Measurements from ENCODE around the gene LYPD6B. TPM values are rescaled to one million over a fixed set of nuclear protein-coding genes. Genes with fewer than 3 reads are reported as not detected.

The LYPD6B gene
- total RNA-seq, 1 donor from 2014 or later = 27.2 TPM

- no peak overlapping the region for H3K4me3 Mint-ChIP-seq
- H3K36me3 Mint-ChIP-seq = no peaks in the 10 kb centered on the region
- H3K4me1 Mint-ChIP-seq = peaks cover 35% of the 10 kb centered on the region
- no peaks in the 10 kb centered on the region for H3K27me3 Mint-ChIP-seq (ENCODE audit: low read depth)
- no peak overlapping the region for H3K27ac Mint-ChIP-seq
- TF ChIP-seq CTCF (IDR thresholded peaks at IDR 0.05; ENCODE audit: unreplicated experiment) = no peak
- DNase-seq (ENCODE audit: low spot score in 2 of 2, unreplicated experiment in 2 of 2) = no peak
- H3K9me3 Mint-ChIP-seq = peaks cover 5% of the 10 kb centered on the region
These were observed 24.0 kb downstream of the LYPD6B start for GRCh38 chr2:149062531-149062930.

GRCh38 chr2:149063177-149063576, 24.7 kb downstream of the LYPD6B start:
- Mint-ChIP-seq H3K36me3 (no peaks in the 10 kb centered on the region), H3K27ac (no peak overlapping the region), H3K4me1 (peaks cover 38% of the 10 kb centered on the region), H3K9me3 (peaks cover 5% of the 10 kb centered on the region), H3K27me3 (ENCODE audit: low read depth) (no peaks in the 10 kb centered on the region), H3K4me3 (no peak overlapping the region)
- no peak for TF ChIP-seq CTCF (IDR thresholded peaks at IDR 0.05; ENCODE audit: unreplicated experiment)
- no peak for DNase-seq (ENCODE audit: low spot score in 2 of 2, unreplicated experiment in 2 of 2)

GRCh38 chr2:149064365-149064841, 25.9 kb downstream of the LYPD6B start:
- H3K27me3 Mint-ChIP-seq (ENCODE audit: low read depth) = no peaks in the 10 kb centered on the region
- H3K9me3 Mint-ChIP-seq = peaks cover 5% of the 10 kb centered on the region
- no peak overlapping the region for H3K4me3 Mint-ChIP-seq
- no peak for DNase-seq (ENCODE audit: low spot score in 2 of 2, unreplicated experiment in 2 of 2)
- H3K36me3 Mint-ChIP-seq = no peaks in the 10 kb centered on the region
- no peak for TF ChIP-seq CTCF (IDR thresholded peaks at IDR 0.05; ENCODE audit: unreplicated experiment)
- H3K4me1 Mint-ChIP-seq = peaks cover 49% of the 10 kb centered on the region
- H3K27ac Mint-ChIP-seq = peak overlapping the region; percentile 86

- no peak for DNase-seq (ENCODE audit: low spot score in 2 of 2, unreplicated experiment in 2 of 2)
- Mint-ChIP-seq H3K4me1 (peaks cover 53% of the 10 kb centered on the region), H3K27ac (peak overlapping the region; percentile 86), H3K9me3 (peaks cover 5% of the 10 kb centered on the region), H3K27me3 (ENCODE audit: low read depth) (no peaks in the 10 kb centered on the region), H3K4me3 (no peak overlapping the region), H3K36me3 (no peaks in the 10 kb centered on the region)
- no peak for TF ChIP-seq CTCF (IDR thresholded peaks at IDR 0.05; ENCODE audit: unreplicated experiment)
These were observed 26.5 kb downstream of the LYPD6B start for GRCh38 chr2:149064856-149065630.

GRCh38 chr2:149068225-149068995, 29.9 kb downstream of the LYPD6B start:
- Mint-ChIP-seq H3K27ac (peak overlapping the region; percentile 92), H3K27me3 (ENCODE audit: low read depth) (no peaks in the 10 kb centered on the region), H3K4me1 (peaks cover 60% of the 10 kb centered on the region), H3K4me3 (no peak overlapping the region), H3K36me3 (no peaks in the 10 kb centered on the region), H3K9me3 (peaks cover 5% of the 10 kb centered on the region)
- TF ChIP-seq CTCF (IDR thresholded peaks at IDR 0.05; ENCODE audit: unreplicated experiment) = no peak
- no peak for DNase-seq (ENCODE audit: low spot score in 2 of 2, unreplicated experiment in 2 of 2)
